ENCODE data around the gene MLLT10.
A peak's percentile ranks its signal among the peaks of the same experiment; 100 is the strongest.

Gene MLLT10

GRCh38 chr10:21517134-21518031 is 16.6 kb upstream of the MLLT10 start:
- no peak for DNase-seq (ENCODE audit: low spot score)

DNA sequence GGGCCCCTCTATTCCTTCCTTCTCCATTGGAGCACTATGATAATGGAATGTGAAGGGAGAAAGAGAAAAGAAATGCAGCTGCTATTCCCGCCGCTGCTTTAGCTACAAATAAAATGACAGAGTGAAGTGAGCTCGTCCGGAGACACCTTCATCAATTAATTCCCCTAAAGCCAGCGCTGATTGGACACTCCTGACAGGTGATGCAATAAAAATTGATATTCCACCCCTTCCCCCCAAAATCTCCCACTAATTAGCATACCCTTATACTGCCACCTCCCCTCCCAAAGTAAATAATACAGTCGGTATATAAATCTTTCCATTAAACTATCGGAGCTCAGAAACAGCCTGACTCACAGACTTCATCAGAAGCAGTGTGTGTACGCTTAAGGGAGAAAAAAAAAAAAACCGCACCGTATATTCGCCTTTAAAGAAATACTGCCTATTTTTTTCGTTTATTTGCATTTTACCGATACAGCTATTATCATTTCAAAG is 15.8 kb upstream of the MLLT10 start:
- no peak for DNase-seq (ENCODE audit: low spot score)

DNA sequence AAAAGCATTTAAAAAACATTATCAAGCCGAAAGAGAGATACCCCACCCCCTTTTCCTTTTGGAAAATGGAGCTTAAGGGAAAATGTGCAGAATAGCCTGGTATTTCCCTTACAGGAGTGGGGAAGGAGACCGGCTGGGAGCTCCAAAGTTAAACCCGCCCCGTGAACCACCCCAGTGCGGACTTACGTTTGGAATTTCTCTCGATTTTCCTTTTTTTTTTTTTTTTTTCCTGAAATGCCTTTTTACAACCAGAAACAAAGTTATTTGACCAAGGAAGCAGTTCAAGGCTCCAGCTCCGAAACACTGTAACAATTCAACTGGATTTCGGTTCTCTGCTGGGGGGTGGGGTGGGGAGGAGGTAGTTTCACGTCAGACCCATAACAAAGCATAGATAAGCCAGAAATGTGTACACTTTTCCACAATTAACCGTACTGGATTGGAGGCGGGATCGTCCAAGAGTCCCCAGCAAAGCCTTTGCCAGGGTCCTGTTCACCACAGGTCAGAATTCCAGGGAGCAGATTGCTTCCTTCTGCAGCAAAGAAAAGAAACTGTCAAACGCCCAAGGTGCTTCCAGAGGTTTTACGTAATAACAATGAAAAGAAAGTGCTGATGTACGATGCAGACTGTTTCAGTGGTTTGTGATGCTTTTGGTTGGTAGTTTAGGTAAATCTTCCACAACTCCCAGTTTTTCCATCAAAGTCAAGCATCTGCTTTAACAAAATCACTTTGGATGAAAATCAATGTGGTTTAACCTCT is 15.2 kb upstream of the MLLT10 start:
- DNase-seq (ENCODE audit: low spot score) = no peak

DNA sequence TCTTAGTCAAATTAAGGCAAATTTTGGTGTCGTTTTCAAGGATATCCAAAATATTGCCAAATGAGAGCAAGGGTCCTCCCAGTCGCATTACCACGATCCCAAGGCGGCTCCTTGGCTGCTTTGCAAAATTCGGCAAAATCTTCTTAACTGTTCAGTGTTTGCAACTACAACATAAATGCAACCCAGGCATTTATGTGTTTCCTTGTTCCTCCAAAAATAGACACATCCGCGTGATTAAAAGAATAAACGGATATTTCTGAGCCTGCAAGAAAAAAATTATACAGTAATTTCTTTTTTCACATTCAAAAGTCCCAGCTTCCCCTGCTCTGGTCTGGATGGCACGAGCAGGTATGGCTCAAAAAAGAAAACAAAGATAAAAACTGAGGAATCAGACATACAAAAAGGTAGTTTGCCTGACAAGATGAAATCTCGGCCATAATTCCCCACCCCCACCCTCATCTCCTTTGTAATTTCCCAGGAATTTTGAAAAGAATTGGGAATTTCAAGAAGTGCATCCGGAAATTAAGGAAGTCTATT is 14.6 kb upstream of the MLLT10 start:
- no peak for DNase-seq (ENCODE audit: low spot score)

- DNase-seq (ENCODE audit: low spot score) = no peak
Measured at GRCh38 chr10:21519941-21520436, 14.0 kb upstream of the MLLT10 start.

- no peak for DNase-seq (ENCODE audit: low spot score)
Measured at GRCh38 chr10:21520509-21520908, 13.5 kb upstream of the MLLT10 start.

GRCh38 chr10:21520949-21521348 is 13.1 kb upstream of the MLLT10 start:
- DNase-seq (ENCODE audit: low spot score) = no peak

DNA sequence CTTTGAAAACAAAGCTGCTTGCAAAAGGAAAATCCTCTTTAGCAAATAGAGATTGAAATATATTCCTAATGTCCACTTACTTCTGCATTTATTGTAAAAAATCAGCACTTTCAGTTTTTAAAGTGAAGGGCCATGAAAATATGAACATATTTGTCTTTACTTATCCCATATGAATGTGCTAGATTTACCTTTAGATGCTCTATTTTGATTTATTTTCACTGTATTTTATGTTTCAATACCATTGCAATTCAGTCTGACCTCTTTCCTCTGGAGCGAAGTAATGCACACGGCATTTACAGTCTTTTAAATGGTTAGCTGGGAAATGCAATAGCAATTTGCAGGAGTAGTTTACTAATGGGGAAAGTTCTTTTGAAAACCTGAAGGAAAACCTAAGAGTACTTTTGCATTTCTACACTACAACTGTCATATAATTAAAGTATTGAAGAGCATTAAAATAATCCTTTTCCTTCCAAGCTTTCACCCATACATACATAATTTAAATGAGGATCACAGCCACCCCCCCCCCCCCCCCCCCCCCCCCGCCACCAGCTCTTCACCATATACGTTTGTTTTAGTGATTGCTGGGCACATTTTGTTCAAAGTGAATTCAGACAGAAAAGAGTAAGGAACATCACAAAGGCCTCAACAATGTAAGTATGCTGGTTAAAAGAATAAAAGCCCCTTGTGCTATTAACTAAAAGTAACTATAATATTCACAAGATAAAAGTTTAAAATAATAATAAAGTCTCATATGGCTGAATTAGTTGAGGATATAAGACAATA is 12.1 kb upstream of the MLLT10 start:
- DNase-seq (ENCODE audit: low spot score) = no peak

GRCh38 chr10:21522631-21523406 is 11.2 kb upstream of the MLLT10 start:
- DNase-seq (ENCODE audit: low spot score) = no peak

- no peak for DNase-seq (ENCODE audit: low spot score)
Measured at GRCh38 chr10:21523557-21524008, 10.4 kb upstream of the MLLT10 start.

- DNase-seq (ENCODE audit: low spot score) = no peak
Measured at GRCh38 chr10:21524131-21524525, 9.9 kb upstream of the MLLT10 start.

DNA sequence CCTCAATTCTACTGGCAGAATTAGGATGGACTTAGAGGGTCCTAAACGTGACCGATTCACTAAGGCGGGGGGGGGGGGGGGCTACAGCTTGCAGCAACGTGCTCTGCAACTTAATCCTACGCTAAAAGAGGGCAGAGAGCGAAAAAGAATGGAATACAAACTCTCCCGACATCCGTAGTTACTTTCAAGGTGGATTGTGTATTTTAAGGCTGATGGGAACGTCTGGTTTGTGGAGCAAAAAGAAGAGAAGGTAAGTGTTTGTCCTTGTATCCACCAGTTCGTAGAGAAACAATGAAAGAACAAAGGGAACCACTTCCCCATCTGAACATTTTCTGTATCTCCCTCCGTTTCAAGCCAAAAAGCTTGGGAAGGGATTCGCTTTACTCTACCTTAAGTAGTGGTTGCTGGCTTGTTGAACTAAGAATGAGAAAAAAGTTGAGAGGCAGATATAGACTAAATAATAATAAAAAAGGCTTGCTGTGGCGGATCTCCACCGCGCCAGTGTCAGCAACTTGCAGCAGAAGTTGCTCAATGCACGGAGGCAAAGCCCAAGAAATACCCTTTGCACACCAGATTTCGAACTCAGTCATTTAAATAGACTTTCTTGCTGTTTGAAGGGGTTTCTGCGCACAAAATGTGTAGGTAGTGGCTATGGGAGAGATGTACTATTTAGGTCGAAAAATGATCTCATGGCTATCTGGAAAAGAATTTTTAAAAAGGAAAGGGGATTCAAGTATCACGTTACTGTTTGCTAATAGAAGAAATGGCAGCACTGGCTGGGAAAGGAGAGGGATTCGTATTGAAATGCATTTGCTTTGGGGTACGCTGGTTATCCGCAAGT is 9.3 kb upstream of the MLLT10 start:
- no peak for DNase-seq (ENCODE audit: low spot score)

DNA sequence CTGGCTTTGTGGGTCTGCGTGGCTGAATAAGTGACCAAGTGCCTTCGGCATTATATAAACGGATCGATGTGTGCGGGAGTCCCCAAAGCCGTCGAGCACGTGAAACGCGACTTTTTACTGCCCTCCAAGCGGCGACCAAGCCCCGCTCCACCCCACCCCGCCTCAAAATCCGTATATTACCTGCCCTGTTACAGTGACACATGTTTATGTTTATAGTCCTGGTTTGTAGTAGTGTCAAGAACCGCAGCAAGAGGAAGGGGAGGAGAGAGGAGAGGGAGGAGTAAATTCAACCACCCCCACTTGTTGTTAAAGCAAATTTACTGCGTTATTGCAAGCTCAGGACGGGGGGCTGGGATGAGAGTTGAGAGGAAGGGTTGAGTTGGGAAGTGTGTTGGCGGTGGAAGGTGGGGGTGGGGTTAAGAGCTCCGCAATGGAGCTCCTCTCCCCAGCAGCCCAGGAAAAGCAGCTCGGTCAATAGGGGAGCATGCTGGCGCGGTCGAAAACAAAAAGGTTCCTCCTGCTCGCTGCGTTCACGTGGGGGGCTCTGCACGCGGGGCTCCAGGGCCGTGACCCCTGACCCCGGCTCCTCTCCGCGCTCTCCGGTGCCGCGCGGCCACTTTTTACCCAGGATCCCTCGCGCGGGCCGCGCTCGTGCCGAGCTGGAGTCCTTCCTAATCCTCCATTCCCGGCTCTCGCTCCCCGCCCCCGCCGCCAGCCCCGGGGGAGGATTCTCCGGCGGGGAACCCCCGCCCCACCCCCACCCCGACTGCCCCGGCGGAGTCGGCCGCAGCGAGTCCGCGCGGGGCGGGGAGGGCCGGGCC is 8.5 kb upstream of the MLLT10 start, which contains the start of gene SKIDA1:
SKIDA1 (minus strand) TSS at position 316 of the 821 bp plus-strand sequence. CDS start 7,860 bp downstream, outside the sequence.
- DNase-seq (ENCODE audit: low spot score) = peak; percentile 68

- DNase-seq (ENCODE audit: low spot score) = no peak
Measured at GRCh38 chr10:21526188-21526859, 7.7 kb upstream of the MLLT10 start.

DNA sequence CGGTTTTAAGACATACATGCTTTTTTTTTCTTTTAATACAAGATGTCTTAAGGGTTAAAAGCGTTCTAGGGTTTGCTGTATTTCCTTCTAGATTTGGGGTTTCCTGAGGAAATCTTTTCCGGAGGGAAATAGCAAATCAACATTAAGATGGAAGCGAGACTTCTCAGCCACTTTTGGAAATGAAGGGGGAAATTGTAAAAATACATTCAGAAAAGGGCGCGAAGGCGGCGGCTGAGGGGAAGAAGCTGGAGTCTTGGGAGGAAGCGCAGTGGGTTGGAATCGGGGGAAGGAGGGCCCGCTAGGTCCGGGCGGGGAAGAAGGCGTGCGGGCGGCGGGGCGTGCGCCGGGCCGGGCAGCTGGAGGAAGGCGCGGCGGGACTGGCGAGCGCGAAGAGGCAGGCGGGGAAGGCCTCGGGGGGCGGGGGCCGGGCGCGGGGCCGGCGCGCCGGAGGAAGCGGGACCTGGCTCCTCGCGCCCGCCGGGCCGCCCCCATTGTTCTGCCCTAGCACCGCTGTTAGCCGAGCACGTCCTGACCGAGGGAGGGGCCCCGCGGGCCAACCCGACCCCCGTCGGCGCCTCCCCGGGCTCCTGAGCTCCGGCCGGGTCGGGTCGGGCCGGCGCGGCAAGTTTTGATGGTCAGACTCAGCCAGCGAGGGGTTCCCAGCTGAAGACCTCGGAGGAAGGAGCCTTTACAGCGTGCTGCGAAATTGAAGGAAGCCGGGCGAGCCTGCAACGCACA is 7.0 kb upstream of the MLLT10 start:
- peak; percentile 67 for DNase-seq (ENCODE audit: low spot score)

GRCh38 chr10:21527598-21528235 is 6.3 kb upstream of the MLLT10 start:
- no peak for DNase-seq (ENCODE audit: low spot score)
